ENCODE data around the gene SORCS2.

SORCS2 gene

GRCh38 chr4:7369511-7369910 lies 177.2 kb downstream of the SORCS2 start:
- no peak for DNase-seq (ENCODE audit: low spot score)
- no peak for TF ChIP-seq CTCF (IDR thresholded peaks at IDR 0.05; ENCODE audit: extremely low read depth, missing control alignments)

- TF ChIP-seq CTCF (IDR thresholded peaks at IDR 0.05; ENCODE audit: extremely low read depth, missing control alignments): no peak
- DNase-seq (ENCODE audit: low spot score): no peak
Observed at GRCh38 chr4:7370038-7370437, 177.7 kb downstream of the SORCS2 start.

GRCh38 chr4:7371210-7371941 lies 179.0 kb downstream of the SORCS2 start:
- DNase-seq (ENCODE audit: low spot score): no peak
- no peak for TF ChIP-seq CTCF (IDR thresholded peaks at IDR 0.05; ENCODE audit: extremely low read depth, missing control alignments)

GRCh38 chr4:7372673-7373072 lies 180.3 kb downstream of the SORCS2 start:
- no peak for TF ChIP-seq CTCF (IDR thresholded peaks at IDR 0.05; ENCODE audit: extremely low read depth, missing control alignments)
- DNase-seq (ENCODE audit: low spot score): no peak

- no peak for TF ChIP-seq CTCF (IDR thresholded peaks at IDR 0.05; ENCODE audit: extremely low read depth, missing control alignments)
- DNase-seq (ENCODE audit: low spot score): no peak
Observed at GRCh38 chr4:7374571-7374970, 182.2 kb downstream of the SORCS2 start.

- no peak for DNase-seq (ENCODE audit: low spot score)
- no peak for TF ChIP-seq CTCF (IDR thresholded peaks at IDR 0.05; ENCODE audit: extremely low read depth, missing control alignments)
Observed at GRCh38 chr4:7375427-7375826, 183.1 kb downstream of the SORCS2 start.

GRCh38 chr4:7377223-7377865 lies 185.0 kb downstream of the SORCS2 start:
- no peak for TF ChIP-seq CTCF (IDR thresholded peaks at IDR 0.05; ENCODE audit: extremely low read depth, missing control alignments)
- DNase-seq (ENCODE audit: low spot score): no peak

Data from GM20000 (cell line).